Left lung (tissue), 10 donors: ENCODE measurements around the gene RFPL2. TPM values are rescaled to one million over a fixed set of nuclear protein-coding genes. Genes with fewer than 3 reads are reported as not detected.
A peak's percentile ranks its signal among the peaks of the same experiment; 100 is the strongest.

ENCODE experiments used
- ATAC-seq: fragments of 200-7000 bp; cut with Tn5 transposase; one replicate; pipeline ENCODE4 v1.9.1; 2020; ENCODE audit warnings: moderate library complexity
- DNase-seq, 4 donors: peaks; one replicate each; pipeline ENCODE4 v3.0.0-alpha.2; 2013 to 2020
- H3K27ac ChIP-seq, 2 donors: fragments of 200-600 bp; sonication (generic) in 1 of 2; one replicate each; pipeline versions ENCODE4 v1.5.0 to v1.8.0; 2020 to 2021
- H3K27me3 ChIP-seq, 2 donors: fragments of 200-600 bp; sonication (generic) in 1 of 2; one replicate each; pipeline versions ENCODE4 v1.5.0 to v1.8.0; 2020 to 2021
- H3K36me3 ChIP-seq, 2 donors: fragments of 200-600 bp; sonication (generic) in 1 of 2; one replicate each; pipeline versions ENCODE4 v1.5.0 to v1.8.0; 2020 to 2021
- H3K4me1 ChIP-seq, 2 donors: fragments of 200-600 bp; one replicate each; pipeline ENCODE4 v1.8.0; 2021
- H3K4me3 ChIP-seq, 2 donors: fragments of 200-600 bp; sonication (generic) in 1 of 2; one replicate each; pipeline versions ENCODE4 v1.5.0 to v1.8.0; 2020 to 2021; ENCODE audit warnings: mild to moderate bottlenecking in 1 of 2
- H3K9me3 ChIP-seq, 2 donors: fragments of 200-600 bp; sonication (generic) in 1 of 2; one replicate each; pipeline versions ENCODE4 v1.5.0 to v1.8.0; 2020 to 2021
- CTCF ChIP-seq, 2 donors: fragments of 200-600 bp; sonication (generic) in 1 of 2; IDR thresholded peaks; one replicate each; pipeline versions ENCODE4 v1.5.0 to v1.8.0; 2021; ENCODE audit warnings: antibody characterized with exemption in 2 of 2
- intact Hi-C, 2 donors: fragments of 100-400 bp; cut with DNase I; formaldehyde crosslinking; loops; one replicate each; pipeline versions ENCODE4 v1.11.2 to v1.14.2; 2022
- polyA plus RNA-seq, 6 donors: library from polyadenylated mRNA; unstranded; fragments of 120-200 nt; gene quantifications; one replicate each; pipeline ENCODE4 v1.2.1, GENCODE V29; 2013; ENCODE audit not compliant: insufficient read length in 6 of 6
- total RNA-seq, 2 donors: library from RNA; stranded (reverse); fragmentation: NEBNext Ultra II Directional; extraction: Animal tissue kit (Norgen Biotek cat#: 25700); gene quantifications; one replicate each; pipeline ENCODE4 v1.2.1, GENCODE V29; 2021
- donor health status: DM: no; HTN: yes; CAD: no.
- donor health status: DM: no; HTN: no; CAD: no.

RFPL2 gene
- total and polyA plus RNA-seq, 8 donors: 0.11 to 0.21 (median 0.15) TPM; not detected in 5

- ATAC-seq (no peak), DNase-seq (no peak)
- no peaks in the 10 kb centered on the region for H3K27me3 ChIP-seq
- no peaks in the 10 kb centered on the region for H3K36me3 ChIP-seq
- no peak overlapping the region for H3K27ac ChIP-seq
- intact Hi-C loops: no loop called here
- H3K4me1 ChIP-seq: no peaks in the 10 kb centered on the region
- TF ChIP-seq CTCF (IDR thresholded peaks at IDR 0.05): no peak
- H3K9me3 ChIP-seq: no peaks in the 10 kb centered on the region
- no peak overlapping the region for H3K4me3 ChIP-seq
Observed at GRCh38 chr22:32232191-32232830, 27.4 kb upstream of the RFPL2 start.

DNA sequence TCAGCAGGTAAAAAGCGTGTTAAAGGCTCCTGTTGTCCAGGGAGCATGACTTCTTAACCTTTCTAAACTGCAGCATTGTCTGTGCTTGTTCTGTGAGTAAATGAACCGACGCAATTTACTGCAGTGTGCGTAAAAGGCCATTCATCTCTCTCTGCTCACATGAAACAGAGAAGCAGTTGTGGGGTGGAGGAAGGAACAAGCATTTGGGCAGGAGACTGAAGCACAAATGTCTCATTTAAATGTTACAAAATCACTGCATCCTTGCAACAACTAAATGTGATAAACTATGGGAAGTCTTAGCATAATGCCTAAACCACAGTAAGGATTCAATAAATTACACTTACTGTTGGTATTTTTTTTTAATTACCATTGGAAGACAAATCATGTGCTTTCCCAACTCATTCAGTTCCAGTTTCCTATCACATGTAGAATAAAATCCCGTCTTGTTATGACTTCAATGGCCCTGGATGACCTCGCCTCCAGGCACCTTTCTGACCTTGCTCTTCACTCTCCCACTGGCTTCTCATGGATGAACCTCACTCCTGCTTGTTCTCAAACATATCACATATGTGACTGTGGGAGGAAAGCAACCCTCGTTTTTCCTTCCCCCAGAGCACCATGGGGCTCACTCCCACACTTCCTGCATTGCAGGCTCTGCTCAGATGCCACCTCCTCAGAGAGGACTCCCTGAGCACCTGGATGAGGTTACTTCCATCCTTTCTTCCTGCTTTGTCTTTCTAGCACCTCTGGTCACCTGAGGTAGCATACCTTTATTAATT lies 21.6 kb upstream of the RFPL2 start:
- DNase-seq (no peak), ATAC-seq (peak; percentile 39)
- no peak overlapping the region for H3K4me3 ChIP-seq
- TF ChIP-seq CTCF (IDR thresholded peaks at IDR 0.05): no peak
- no peaks in the 10 kb centered on the region for H3K27me3 ChIP-seq
- no peaks in the 10 kb centered on the region for H3K9me3 ChIP-seq
- intact Hi-C loops: no loop called here
- no peaks in the 10 kb centered on the region for H3K36me3 ChIP-seq
- no peak overlapping the region for H3K27ac ChIP-seq
- H3K4me1 ChIP-seq: no peaks in the 10 kb centered on the region

DNA sequence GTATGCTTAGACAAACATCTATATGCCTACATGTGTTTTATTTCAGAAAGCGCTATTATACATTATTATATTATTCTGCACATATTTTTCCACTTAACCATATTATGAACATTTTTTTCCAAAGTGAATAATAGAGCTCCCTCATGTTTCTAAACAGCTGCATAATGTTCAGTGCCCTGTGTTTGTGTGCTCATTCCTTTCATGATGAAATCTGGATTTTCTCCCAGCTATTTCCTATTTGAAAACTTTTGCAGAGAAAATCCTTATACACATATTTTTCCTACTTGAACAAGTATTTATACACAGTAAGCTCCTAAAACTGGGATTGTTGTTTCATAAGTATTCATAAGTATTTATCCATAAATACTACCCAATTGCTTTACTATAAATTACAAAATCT lies 18.1 kb upstream of the RFPL2 start:
- intact Hi-C loops: no loop called here
- ATAC-seq (no peak), DNase-seq (peak in 1 of 4 donors; percentile 41)
- H3K4me3 ChIP-seq: no peak overlapping the region
- no peaks in the 10 kb centered on the region for H3K9me3 ChIP-seq
- H3K27ac ChIP-seq: no peak overlapping the region
- no peaks in the 10 kb centered on the region for H3K27me3 ChIP-seq
- H3K36me3 ChIP-seq: no peaks in the 10 kb centered on the region
- H3K4me1 ChIP-seq: peaks cover 0 to 3% of the 10 kb centered on the region in 2 donors
- no peak for TF ChIP-seq CTCF (IDR thresholded peaks at IDR 0.05)

- Histone ChIP-seq H3K4me1 (peaks cover 0 to 3% of the 10 kb centered on the region in 2 donors), H3K27me3 (no peaks in the 10 kb centered on the region), H3K27ac (peak overlapping the region in 1 of 2 donors; percentile 75), H3K36me3 (no peaks in the 10 kb centered on the region), H3K9me3 (no peaks in the 10 kb centered on the region), H3K4me3 (no peak overlapping the region)
- no peak for TF ChIP-seq CTCF (IDR thresholded peaks at IDR 0.05)
- no peak for DNase-seq
- peak; percentile 67 for ATAC-seq
- intact Hi-C loops: no loop called here
Observed at GRCh38 chr22:32219026-32219425, 14.2 kb upstream of the RFPL2 start.

- DNase-seq: peak in 1 of 4 donors; percentile 53
- Histone ChIP-seq H3K36me3 (no peaks in the 10 kb centered on the region), H3K4me1 (peaks cover 0 to 3% of the 10 kb centered on the region in 2 donors), H3K4me3 (no peak overlapping the region), H3K9me3 (no peaks in the 10 kb centered on the region), H3K27me3 (no peaks in the 10 kb centered on the region), H3K27ac (peak overlapping the region in 1 of 2 donors; percentile 75)
- intact Hi-C loops: no loop called here
- ATAC-seq: peak; percentile 66
- no peak for TF ChIP-seq CTCF (IDR thresholded peaks at IDR 0.05)
Observed at GRCh38 chr22:32218470-32218869, 13.6 kb upstream of the RFPL2 start.
